H1 (cell line): Measurements from ENCODE around the gene MUC7. TPM values are rescaled to one million over a fixed set of nuclear protein-coding genes. Genes with fewer than 3 reads are reported as not detected.

Experiments
- CTCF ChIA-PET: fragments of 300-600 bp; sonication (Branson Sonifier 250); formaldehyde crosslinking; loops from one replicate; lab custom pipeline; 2021; ENCODE audit not compliant: partially characterized antibody; lab: Charles Lee
- POLR2A ChIA-PET: fragments of 300-600 bp; sonication (Branson Sonifier 250); formaldehyde crosslinking; loops from one replicate; lab custom pipeline; 2021; ENCODE audit warnings: inconsistent platforms; ENCODE audit not compliant: partially characterized antibody; lab: Charles Lee
- DNase-seq, 2 experiments: peaks; one replicate each; pipeline versions ENCODE4 v3.0.0 to v3.0.0-alpha.2; 2010 to 2022; ENCODE audit warnings: low spot score in 2 of 2, low read depth in 1 of 2, mixed read lengths in 1 of 2
- FAIRE-seq: peaks from 2 replicates; lab custom pipeline; 2011; peaks lifted over from hg19 to GRCh38; lab: Jason Lieb, UNC
- H2AFZ ChIP-seq: 2 replicates; pipeline ENCODE4 v1.8.1; 2012; ENCODE audit warnings: low read length, inconsistent platforms
- H2AK5ac ChIP-seq: 2 replicates; pipeline ENCODE4 v1.6.1; 2013; ENCODE audit warnings: low read depth, low read length
- H2BK120ac ChIP-seq: replicated peaks from 2 replicates; pipeline ENCODE3; 2013; ENCODE audit warnings: low read depth, low read length, inconsistent platforms
- H2BK12ac ChIP-seq: 2 replicates; pipeline ENCODE4 v1.6.1; 2013; ENCODE audit warnings: low read depth, low read length
- H2BK15ac ChIP-seq: 2 replicates; pipeline ENCODE4 v1.6.1; 2013; ENCODE audit warnings: low read length
- H2BK20ac ChIP-seq: 2 replicates; pipeline ENCODE4 v1.6.1; 2013; ENCODE audit warnings: low read length
- H2BK5ac ChIP-seq: 2 replicates; pipeline ENCODE4 v1.6.1; 2013; ENCODE audit warnings: low read depth, low read length
- H3K14ac ChIP-seq: 2 replicates; pipeline ENCODE4 v1.6.1; 2013; ENCODE audit warnings: inconsistent platforms; ENCODE audit not compliant: insufficient read length
- H3K18ac ChIP-seq: 2 replicates; pipeline ENCODE4 v1.6.1; 2013; ENCODE audit warnings: low read length; ENCODE audit errors: extremely low read depth
- H3K23ac ChIP-seq: 2 replicates; pipeline ENCODE4 v1.6.1; 2013; ENCODE audit warnings: inconsistent platforms; ENCODE audit not compliant: insufficient read length
- H3K23me2 ChIP-seq: 2 replicates; pipeline ENCODE4 v1.6.1; 2013; ENCODE audit warnings: low read depth, low read length
- H3K27ac ChIP-seq: 2 replicates; pipeline ENCODE4 v1.6.1; 2011; ENCODE audit warnings: low read depth, low read length, inconsistent platforms
- H3K27me3 ChIP-seq, 4 experiments: replicated peaks in 1 of 4; 1 replicate in 1 of 4; 2 replicates in 3 of 4; pipeline versions ENCODE4 v1.6.1 to v1.8.1; 2011 to 2013; ENCODE audit warnings: low read length in 3 of 4, mild to moderate bottlenecking in 3 of 4, inconsistent platforms in 2 of 4, mixed read lengths in 2 of 4, moderate library complexity in 1 of 4; ENCODE audit not compliant: control insufficient read depth in 3 of 4, insufficient read depth in 3 of 4; ENCODE audit errors: extremely low read depth in 1 of 4
- H3K36me3 ChIP-seq, 4 experiments: 2 replicates each; pipeline versions ENCODE4 v1.6.1 to v1.8.1; 2011 to 2013; ENCODE audit warnings: mild to moderate bottlenecking in 4 of 4, low read length in 3 of 4, moderate library complexity in 2 of 4, control low read depth in 1 of 4, inconsistent platforms in 1 of 4; ENCODE audit not compliant: insufficient read depth in 4 of 4, control insufficient read depth in 2 of 4
- H3K4ac ChIP-seq: replicated peaks from 2 replicates; pipeline ENCODE3; 2013; ENCODE audit warnings: low read length, low read depth, mixed read lengths, inconsistent platforms; ENCODE audit not compliant: insufficient read length
- H3K4me1 ChIP-seq, 4 experiments: replicated peaks in 1 of 4; 1 replicate in 1 of 4; 2 replicates in 3 of 4; pipeline versions ENCODE4 v1.6.1 to v1.8.1; 2011 to 2013; ENCODE audit warnings: low read length in 3 of 4, inconsistent platforms in 2 of 4, mixed read lengths in 1 of 4; ENCODE audit not compliant: insufficient read depth in 4 of 4, control insufficient read depth in 3 of 4
- H3K4me2 ChIP-seq, 2 experiments: 2 replicates each; pipeline versions ENCODE4 v1.6.1 to v1.8.1; 2011 to 2013; ENCODE audit warnings: low read depth in 2 of 2, low read length in 2 of 2, control low read depth in 1 of 2, inconsistent platforms in 1 of 2, mild to moderate bottlenecking in 1 of 2; ENCODE audit not compliant: insufficient read depth in 1 of 2
- H3K4me3 ChIP-seq, 4 experiments: fragments of 200-600, 300-600 bp in 1 of 4; sonication (generic), shearing (Covaris generic), sonication (Bioruptor Twin) in 1 of 4; 2 replicates each; pipeline versions ENCODE4 v1.5.1 to v1.8.1; 2011 to 2016; ENCODE audit warnings: low read length in 4 of 4, low read depth in 3 of 4, control low read depth in 2 of 4, inconsistent platforms in 2 of 4, mild to moderate bottlenecking in 2 of 4, mixed read lengths in 1 of 4, moderate library complexity in 1 of 4; ENCODE audit not compliant: insufficient read depth in 2 of 4; ENCODE audit errors: extremely low read depth in 1 of 4
- H3K56ac ChIP-seq: replicated peaks from 2 replicates; pipeline ENCODE3; 2013; ENCODE audit warnings: low read depth, mild to moderate bottlenecking, mixed read lengths, low read length, inconsistent platforms; ENCODE audit not compliant: insufficient read length
- H3K79me1 ChIP-seq: 2 replicates; pipeline ENCODE4 v1.6.1; 2013; ENCODE audit warnings: low read depth, low read length, control low read depth
- H3K79me2 ChIP-seq, 2 experiments: 2 replicates each; pipeline versions ENCODE4 v1.6.1 to v1.8.1; 2012 to 2013; ENCODE audit warnings: low read length in 2 of 2, mild to moderate bottlenecking in 2 of 2, inconsistent platforms in 1 of 2; ENCODE audit not compliant: insufficient read depth in 2 of 2, control insufficient read depth in 1 of 2
- H3K9ac ChIP-seq, 4 experiments: replicated peaks in 1 of 4; 1 replicate in 1 of 4; 2 replicates in 3 of 4; pipeline versions ENCODE4 v1.6.1 to v1.8.1; 2011 to 2013; ENCODE audit warnings: low read depth in 3 of 4, low read length in 3 of 4, control low read depth in 2 of 4, mild to moderate bottlenecking in 2 of 4, moderate library complexity in 2 of 4, inconsistent platforms in 1 of 4; ENCODE audit errors: extremely low read depth in 1 of 4
- H3K9me3 ChIP-seq, 2 experiments: 2 replicates each; pipeline versions ENCODE4 v1.6.1 to v1.8.1; 2012 to 2013; ENCODE audit warnings: mild to moderate bottlenecking in 2 of 2, moderate library complexity in 2 of 2, control low read depth in 1 of 2, inconsistent platforms in 1 of 2, low read depth in 1 of 2, low read length in 1 of 2, mixed read lengths in 1 of 2; ENCODE audit not compliant: insufficient read depth in 2 of 2
- H4K20me1 ChIP-seq, 2 experiments: replicated peaks in 1 of 2; 2 replicates each; pipeline versions ENCODE3 to v1.8.1; 2011 to 2013; ENCODE audit warnings: inconsistent platforms in 2 of 2, low read length in 2 of 2, mild to moderate bottlenecking in 1 of 2; ENCODE audit not compliant: insufficient read depth in 2 of 2, control insufficient read depth in 1 of 2
- H4K5ac ChIP-seq: 2 replicates; pipeline ENCODE4 v1.6.1; 2013; ENCODE audit warnings: low read length, low read depth, mixed read lengths, inconsistent platforms; ENCODE audit not compliant: insufficient read length
- H4K8ac ChIP-seq: 2 replicates; pipeline ENCODE4 v1.8.0; 2013; ENCODE audit warnings: mild to moderate bottlenecking, moderate library complexity, low read length, inconsistent platforms; ENCODE audit not compliant: insufficient read depth; ENCODE audit errors: extremely low read depth
- H4K91ac ChIP-seq: replicated peaks from 2 replicates; pipeline ENCODE3; 2013; ENCODE audit warnings: low read length, mixed read lengths, inconsistent platforms; ENCODE audit not compliant: insufficient read length
- CHD2 ChIP-seq: IDR thresholded peaks from 2 replicates; pipeline ENCODE4 v1.6.1; 2012; ENCODE audit warnings: low read length, improper control_type of control experiment
- HDAC2 ChIP-seq, 2 experiments: fragments of 300-600 bp in 1 of 2; sonication (generic) in 1 of 2; IDR thresholded peaks; 2 replicates each; pipeline ENCODE4 v1.6.1; 2011 to 2012; ENCODE audit warnings: low read depth in 2 of 2, low read length in 2 of 2, mild to moderate bottlenecking in 2 of 2, moderate library complexity in 2 of 2, borderline replicate concordance in 1 of 2, inconsistent platforms in 1 of 2
- NRF1 ChIP-seq: IDR thresholded peaks from 2 replicates; pipeline ENCODE4 v1.6.1; 2011; ENCODE audit warnings: mild to moderate bottlenecking, low read depth, low read length, improper control_type of control experiment
- whole genome bisulfite sequencing, 2 experiments: shearing (Covaris generic) in 1 of 2; methylation state at CpG; one replicate each; pipeline versions ENCODE4 v1.1.6 to v1.1.7; 2013 to 2015; ENCODE audit warnings: low lambda C conversion rate in 2 of 2, mixed read lengths in 2 of 2, inconsistent platforms in 1 of 2, low coverage in 1 of 2, missing lambda C conversion rate in 1 of 2; ENCODE audit not compliant: insufficient replicate concordance in 2 of 2, insufficient coverage in 1 of 2, insufficient read length in 1 of 2; ENCODE audit errors: extremely low coverage in 1 of 2, missing lambda C conversion rate in 1 of 2; 5-methylcytosine and 5-hydroxymethylcytosine counted together
- polyA plus RNA-seq, 7 experiments: library from polyadenylated mRNA; depleted of rRNA in 3 of 7; stranded (reverse) in 5 of 7; unstranded in 2 of 7; fragments of >200 nt in 5 of 7; fragments of 200-250 nt in 2 of 7; gene quantifications; 1 replicate in 5 of 7; 2 replicates in 1 of 7; 4 replicates in 1 of 7; pipeline versions ENCODE4 v1.2.1 to v1.2.3, GENCODE V29; 2011 to 2013; ENCODE audit warnings: missing spikeins in 2 of 7, mixed read lengths in 2 of 7
- total RNA-seq: library from RNA; stranded (reverse); fragmentation: NEBNext Ultra II Directional; extraction: Animal tissue kit (Norgen Biotek cat#: 25700); gene quantifications from 2 replicates; pipeline ENCODE4 v1.2.1, GENCODE V29; 2021

The MUC7 gene
- total and polyA plus RNA-seq, 2 of the 8 experiments (the other 6 are each of a cell fraction or from before 2014, with no cell fraction given) = not detected

DNA sequence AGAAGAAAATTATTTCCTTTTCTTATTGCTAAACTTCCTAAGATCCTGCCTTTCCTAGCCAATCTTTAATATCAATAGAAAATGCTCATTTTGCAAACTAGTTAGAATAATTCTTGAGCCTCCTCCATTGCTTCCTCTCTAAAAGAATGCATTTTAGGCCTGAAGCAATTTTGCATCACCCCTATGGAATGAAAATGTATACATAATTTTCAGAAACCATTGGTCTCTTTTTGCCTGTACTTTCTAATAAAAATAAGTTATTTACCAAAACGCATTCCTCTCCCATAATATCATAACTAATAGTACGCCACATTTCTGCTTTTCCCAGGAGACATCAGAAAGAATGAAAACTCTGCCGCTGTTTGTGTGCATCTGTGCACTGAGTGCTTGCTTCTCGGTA, 1.7 kb downstream of the MUC7 start:
- WGBS, 2 experiments = 88 to 100% methylated on average over 2 to 4 of the region's 4 CpGs
- H4K5ac ChIP-seq = no peak overlapping the region

More for the DNA sequence above, 1.7 kb downstream of the MUC7 start:
- no peaks in the 10 kb centered on the region for H3K4me1 ChIP-seq
- H3K23me2 ChIP-seq = no peaks in the 10 kb centered on the region
- no peak overlapping the region for H2BK5ac ChIP-seq
- no peak overlapping the region for H4K91ac ChIP-seq
- POLR2A ChIA-PET = no interaction called here
- H3K27me3 ChIP-seq = no peaks in the 10 kb centered on the region
- H3K36me3 ChIP-seq = no peaks in the 10 kb centered on the region
- H3K56ac ChIP-seq = no peak overlapping the region
- no peak overlapping the region for H3K23ac ChIP-seq
- H3K18ac ChIP-seq = no peak overlapping the region
- H3K14ac ChIP-seq = no peak overlapping the region
- no peaks in the 10 kb centered on the region for H3K79me2 ChIP-seq
- CTCF ChIA-PET = no interaction called here
- no peaks in the 10 kb centered on the region for H3K9me3 ChIP-seq
- H2AK5ac ChIP-seq = no peak overlapping the region
- no peaks in the 10 kb centered on the region for H4K20me1 ChIP-seq
- H2BK12ac ChIP-seq = no peak overlapping the region
- H3K4me3 ChIP-seq = no peak overlapping the region
- TF ChIP-seq HDAC2 (IDR thresholded peaks at IDR 0.05; ENCODE audit: borderline replicate concordance in 1 of 2, low read depth in 2 of 2, low read length in 2 of 2) = no peak
- TF ChIP-seq NRF1 = no peak
- no peak for TF ChIP-seq CHD2
- TF ChIP-seq, all 59 proteins: peak for 0
- H3K4me2 ChIP-seq = no peak overlapping the region
- no peak overlapping the region for H4K8ac ChIP-seq
- no peak overlapping the region for H2BK20ac ChIP-seq
- H3K79me1 ChIP-seq = no peaks in the 10 kb centered on the region
- H2BK15ac ChIP-seq = no peak overlapping the region
- H2BK120ac ChIP-seq = no peak overlapping the region
- no peak overlapping the region for H3K9ac ChIP-seq
- no peak overlapping the region for H3K4ac ChIP-seq
- FAIRE-seq (no peak), DNase-seq (no peak)
- no peak overlapping the region for H3K27ac ChIP-seq
- H2AFZ ChIP-seq = no peak overlapping the region
